Measurements from ENCODE around the gene RNF5.

RNF5 gene

GRCh38 chr6:32196682-32197616 lies 18.7 kb downstream of the RNF5 start:
- Histone ChIP-seq H3K18ac (ENCODE audit: low read length) (no peak overlapping the region), H2BK12ac (ENCODE audit: low read length) (peak overlapping the region; percentile 35), H4K12ac (ENCODE audit: low read depth, low read length) (peak overlapping the region; percentile 5), H3K27me3 (ENCODE audit: insufficient read depth, low read length) (no peaks in the 10 kb centered on the region), H2AFZ (ENCODE audit: insufficient read depth, low read length, poor library complexity) (peak overlapping the region; percentile 77), H3K36me3 (ENCODE audit: control insufficient read depth in 1 of 2, insufficient read depth in 2 of 2, low read length in 2 of 2) (no peaks in the 10 kb centered on the region), H2BK5ac (ENCODE audit: low read depth, low read length, poor library complexity) (no peak overlapping the region), H2AK5ac (ENCODE audit: low read length) (peak overlapping the region; percentile 27), H3K4ac (ENCODE audit: low read depth, low read length) (peak overlapping the region; percentile 2), H3K79me1 (ENCODE audit: low read length) (peaks cover 20% of the 10 kb centered on the region), H2BK120ac (ENCODE audit: insufficient read depth, low read length, poor library complexity) (no peak overlapping the region), H3K14ac (ENCODE audit: low read length) (peak overlapping the region; percentile 62), H3K9me3 (ENCODE audit: insufficient read depth, low read depth, low read length) (no peaks in the 10 kb centered on the region), H4K8ac (ENCODE audit: low read depth, low read length) (peak overlapping the region; percentile 77), H3K27ac (ENCODE audit: low read depth, low read length) (peak overlapping the region; percentile 97), H3K4me1 (ENCODE audit: control insufficient read depth in 1 of 2, insufficient read depth in 2 of 2, low read length in 2 of 2) (peaks cover 14 to 17% of the 10 kb centered on the region in 2 experiments), H3K4me3 (ENCODE audit: low read depth, low read length) (peak overlapping the region; percentile 78), H3K4me2 (ENCODE audit: low read length) (peak overlapping the region; percentile 84), H4K91ac (ENCODE audit: low read depth, low read length) (peak overlapping the region; percentile 94), H3K79me2 (ENCODE audit: control insufficient read depth, insufficient read depth, low read length, poor library complexity) (peaks cover 4% of the 10 kb centered on the region), H3K23ac (ENCODE audit: low read length) (no peak overlapping the region), H3K9ac (ENCODE audit: low read length) (no peak overlapping the region)
- WGBS (ENCODE audit: extremely low coverage, insufficient coverage, insufficient read length), result 100% methylated on average over 2 of the region's 28 CpGs
- peak in 1 of 2 donors; percentile 21 for DNase-seq

GRCh38 chr6:32198345-32198696 lies 20.1 kb downstream of the RNF5 start:
- no peak overlapping the region for H2BK5ac ChIP-seq (ENCODE audit: low read depth, low read length, poor library complexity)
- DNase-seq, result no peak
- H3K4ac ChIP-seq (ENCODE audit: low read depth, low read length), result no peak overlapping the region
- H2BK120ac ChIP-seq (ENCODE audit: insufficient read depth, low read length, poor library complexity), result no peak overlapping the region
- H2BK12ac ChIP-seq (ENCODE audit: low read length), result no peak overlapping the region
- no peak overlapping the region for H3K14ac ChIP-seq (ENCODE audit: low read length)
- no peaks in the 10 kb centered on the region for H3K9me3 ChIP-seq (ENCODE audit: insufficient read depth, low read depth, low read length)
- no peak overlapping the region for H3K27ac ChIP-seq (ENCODE audit: low read depth, low read length)
- no peak overlapping the region for H3K4me2 ChIP-seq (ENCODE audit: low read length)
- peaks cover 6 to 10% of the 10 kb centered on the region in 2 experiments for H3K4me1 ChIP-seq (ENCODE audit: control insufficient read depth in 1 of 2, insufficient read depth in 2 of 2, low read length in 2 of 2)
- no peak overlapping the region for H3K4me3 ChIP-seq (ENCODE audit: low read depth, low read length)
- no peak overlapping the region for H4K8ac ChIP-seq (ENCODE audit: low read depth, low read length)
- no peaks in the 10 kb centered on the region for H3K27me3 ChIP-seq (ENCODE audit: insufficient read depth, low read length)
- no peak overlapping the region for H2AK5ac ChIP-seq (ENCODE audit: low read length)
- no peak overlapping the region for H2AFZ ChIP-seq (ENCODE audit: insufficient read depth, low read length, poor library complexity)
- no CpG with 5 or more reads among the region's 3 CpGs for WGBS (ENCODE audit: extremely low coverage, insufficient coverage, insufficient read length)
- no peak overlapping the region for H4K91ac ChIP-seq (ENCODE audit: low read depth, low read length)
- no peak overlapping the region for H4K12ac ChIP-seq (ENCODE audit: low read depth, low read length)
- no peak overlapping the region for H3K18ac ChIP-seq (ENCODE audit: low read length)
- H3K79me1 ChIP-seq (ENCODE audit: low read length), result peaks cover 13% of the 10 kb centered on the region
- H3K36me3 ChIP-seq (ENCODE audit: control insufficient read depth in 1 of 2, insufficient read depth in 2 of 2, low read length in 2 of 2), result no peaks in the 10 kb centered on the region
- no peak overlapping the region for H3K9ac ChIP-seq (ENCODE audit: low read length)
- peaks cover 4% of the 10 kb centered on the region for H3K79me2 ChIP-seq (ENCODE audit: control insufficient read depth, insufficient read depth, low read length, poor library complexity)
- no peak overlapping the region for H3K23ac ChIP-seq (ENCODE audit: low read length)

- no peak overlapping the region for H4K12ac ChIP-seq (ENCODE audit: low read depth, low read length)
- H3K4me2 ChIP-seq (ENCODE audit: low read length), result no peak overlapping the region
- no peak overlapping the region for H2BK120ac ChIP-seq (ENCODE audit: insufficient read depth, low read length, poor library complexity)
- H4K91ac ChIP-seq (ENCODE audit: low read depth, low read length), result no peak overlapping the region
- no peak overlapping the region for H3K23ac ChIP-seq (ENCODE audit: low read length)
- no peak overlapping the region for H3K27ac ChIP-seq (ENCODE audit: low read depth, low read length)
- peaks cover 6 to 10% of the 10 kb centered on the region in 2 experiments for H3K4me1 ChIP-seq (ENCODE audit: control insufficient read depth in 1 of 2, insufficient read depth in 2 of 2, low read length in 2 of 2)
- H3K14ac ChIP-seq (ENCODE audit: low read length), result no peak overlapping the region
- H2AFZ ChIP-seq (ENCODE audit: insufficient read depth, low read length, poor library complexity), result no peak overlapping the region
- H3K18ac ChIP-seq (ENCODE audit: low read length), result no peak overlapping the region
- no peak overlapping the region for H4K8ac ChIP-seq (ENCODE audit: low read depth, low read length)
- peaks cover 4% of the 10 kb centered on the region for H3K79me2 ChIP-seq (ENCODE audit: control insufficient read depth, insufficient read depth, low read length, poor library complexity)
- H3K4ac ChIP-seq (ENCODE audit: low read depth, low read length), result no peak overlapping the region
- no peak overlapping the region for H3K4me3 ChIP-seq (ENCODE audit: low read depth, low read length)
- H3K36me3 ChIP-seq (ENCODE audit: control insufficient read depth in 1 of 2, insufficient read depth in 2 of 2, low read length in 2 of 2), result no peaks in the 10 kb centered on the region
- H3K79me1 ChIP-seq (ENCODE audit: low read length), result peaks cover 13% of the 10 kb centered on the region
- no peak overlapping the region for H2BK5ac ChIP-seq (ENCODE audit: low read depth, low read length, poor library complexity)
- no peak overlapping the region for H2BK12ac ChIP-seq (ENCODE audit: low read length)
- H3K9ac ChIP-seq (ENCODE audit: low read length), result no peak overlapping the region
- no peak overlapping the region for H2AK5ac ChIP-seq (ENCODE audit: low read length)
- H3K9me3 ChIP-seq (ENCODE audit: insufficient read depth, low read depth, low read length), result no peaks in the 10 kb centered on the region
- WGBS (ENCODE audit: extremely low coverage, insufficient coverage, insufficient read length), result no CpG with 5 or more reads among the region's 17 CpGs
- H3K27me3 ChIP-seq (ENCODE audit: insufficient read depth, low read length), result no peaks in the 10 kb centered on the region
- no peak for DNase-seq
Measured at GRCh38 chr6:32198866-32199265, 20.7 kb downstream of the RNF5 start.

GRCh38 chr6:32200711-32201475 lies 22.7 kb downstream of the RNF5 start:
- Histone ChIP-seq H2BK12ac (ENCODE audit: low read length) (no peak overlapping the region), H3K79me1 (ENCODE audit: low read length) (peaks cover 9% of the 10 kb centered on the region), H3K4ac (ENCODE audit: low read depth, low read length) (no peak overlapping the region), H3K4me2 (ENCODE audit: low read length) (no peak overlapping the region), H2AK5ac (ENCODE audit: low read length) (no peak overlapping the region), H3K23ac (ENCODE audit: low read length) (no peak overlapping the region), H4K8ac (ENCODE audit: low read depth, low read length) (no peak overlapping the region), H3K9me3 (ENCODE audit: insufficient read depth, low read depth, low read length) (no peaks in the 10 kb centered on the region), H3K27me3 (ENCODE audit: insufficient read depth, low read length) (no peaks in the 10 kb centered on the region), H3K4me1 (ENCODE audit: control insufficient read depth in 1 of 2, insufficient read depth in 2 of 2, low read length in 2 of 2) (peaks cover 5 to 6% of the 10 kb centered on the region in 2 experiments), H4K12ac (ENCODE audit: low read depth, low read length) (no peak overlapping the region), H4K91ac (ENCODE audit: low read depth, low read length) (no peak overlapping the region), H3K27ac (ENCODE audit: low read depth, low read length) (no peak overlapping the region), H3K9ac (ENCODE audit: low read length) (no peak overlapping the region), H2AFZ (ENCODE audit: insufficient read depth, low read length, poor library complexity) (no peak overlapping the region), H3K36me3 (ENCODE audit: control insufficient read depth in 1 of 2, insufficient read depth in 2 of 2, low read length in 2 of 2) (no peaks in the 10 kb centered on the region), H3K4me3 (ENCODE audit: low read depth, low read length) (no peak overlapping the region), H3K14ac (ENCODE audit: low read length) (no peak overlapping the region), H2BK120ac (ENCODE audit: insufficient read depth, low read length, poor library complexity) (no peak overlapping the region), H2BK5ac (ENCODE audit: low read depth, low read length, poor library complexity) (no peak overlapping the region), H3K18ac (ENCODE audit: low read length) (no peak overlapping the region), H3K79me2 (ENCODE audit: control insufficient read depth, insufficient read depth, low read length, poor library complexity) (peaks cover 4% of the 10 kb centered on the region)
- no CpG with 5 or more reads among the region's 13 CpGs for WGBS (ENCODE audit: extremely low coverage, insufficient coverage, insufficient read length)
- DNase-seq, result no peak

All from trophoblast cell (in vitro differentiated cells and primary cell).